MM.1S (cell line): ENCODE results near the gene THUMPD3.

Experiments
- CTCF ChIP-seq: fragments of 300-600 bp; sonication (generic); IDR thresholded peaks from 2 replicates; pipeline ENCODE4 v1.5.1; 2016; ENCODE audit warnings: antibody characterized with exemption, low read length, mixed read lengths
- EZH2 ChIP-seq: fragments of 300-600 bp; sonication (generic); optimal IDR thresholded peaks from 2 replicates; pipeline ENCODE3; 2017; ENCODE audit warnings: low read depth, mild to moderate bottlenecking, antibody characterized with exemption, low read length, mixed read lengths
- EZH2phosphoT487 ChIP-seq: fragments of 300-600 bp; sonication (generic); IDR thresholded peaks from 2 replicates; pipeline ENCODE4 v1.6.1; 2018; ENCODE audit warnings: antibody characterized with exemption, low read length

- TF ChIP-seq CTCF (no peak), EZH2phosphoT487 (no peak), EZH2 (no peak)
Observed at GRCh38 chr3:9390265-9390888, 27.5 kb downstream of the THUMPD3 start.
